Vagina (tissue), 2 donors: ENCODE results near the gene REXO4.

ENCODE experiments used
- CTCF ChIP-seq, 3 experiments: fragments of 450-650 bp in 2 of 3; fragments of 200-600 bp in 1 of 3; sonication (generic) in 1 of 3; IDR thresholded peaks; one replicate each; pipeline ENCODE4 v1.5.1; 2017 to 2019; ENCODE audit warnings: antibody characterized with exemption in 3 of 3, mild to moderate bottlenecking in 2 of 3, moderate library complexity in 2 of 3
- POLR2A ChIP-seq, 2 donors: fragments of 450-650 bp; IDR thresholded peaks; one replicate each; pipeline ENCODE4 v1.6.1; 2017; ENCODE audit warnings: antibody characterized with exemption in 2 of 2, mild to moderate bottlenecking in 2 of 2, moderate library complexity in 2 of 2
- POLR2AphosphoS5 ChIP-seq, 2 donors: sonication (generic); formaldehyde crosslinking; IDR thresholded peaks; one replicate each; pipeline ENCODE4 v1.9.0; 2017; ENCODE audit warnings: antibody characterized with exemption in 2 of 2, mild to moderate bottlenecking in 2 of 2, low read depth in 1 of 2; ENCODE audit not compliant: insufficient read depth in 1 of 2

GRCh38 chr9:133463864-133464615 lies 46.2 kb upstream of the REXO4 start:
- no peak for TF ChIP-seq CTCF (IDR thresholded peaks at IDR 0.05)
- no peak for TF ChIP-seq POLR2A (IDR thresholded peaks at IDR 0.05)
- no peak for TF ChIP-seq POLR2AphosphoS5 (IDR thresholded peaks at IDR 0.05; ENCODE audit: insufficient read depth in 1 of 2, low read depth in 1 of 2)
